22Rv1 (cell line): ENCODE results near the gene TTLL10.

Experiments used
- H3K27ac ChIP-seq: fragments of 450-650 bp; 2 replicates; pipeline ENCODE4 v1.5.1; 2017
- CTCF ChIP-seq: fragments of 450-650 bp; IDR thresholded peaks from 2 replicates; pipeline ENCODE4 v1.5.1; 2017; ENCODE audit warnings: mild to moderate bottlenecking
- ZFX ChIP-seq: fragments of 450-650 bp; IDR thresholded peaks from 2 replicates; pipeline ENCODE4 v1.6.1; 2017; ENCODE audit warnings: antibody characterized with exemption, borderline replicate concordance

Gene TTLL10

GRCh38 chr1:1143636-1144035 is 30.0 kb upstream of the TTLL10 start:
- TF ChIP-seq ZFX (no peak), CTCF (no peak)
- no peak overlapping the region for H3K27ac ChIP-seq

GRCh38 chr1:1144122-1144842 is 29.4 kb upstream of the TTLL10 start:
- TF ChIP-seq ZFX (no peak), CTCF (no peak)
- no peak overlapping the region for H3K27ac ChIP-seq

GRCh38 chr1:1144843-1145546 is 28.7 kb upstream of the TTLL10 start:
- TF ChIP-seq CTCF (no peak), ZFX (no peak)
- H3K27ac ChIP-seq: no peak overlapping the region

GRCh38 chr1:1145547-1145914 is 28.1 kb upstream of the TTLL10 start:
- no peak for TF ChIP-seq ZFX
- no peak for TF ChIP-seq CTCF
- no peak overlapping the region for H3K27ac ChIP-seq

GRCh38 chr1:1146026-1146425 is 27.7 kb upstream of the TTLL10 start:
- TF ChIP-seq ZFX (no peak), CTCF (no peak)
- H3K27ac ChIP-seq: no peak overlapping the region

- TF ChIP-seq ZFX: no peak
- no peak for TF ChIP-seq CTCF
- no peak overlapping the region for H3K27ac ChIP-seq
These were observed 27.1 kb upstream of the TTLL10 start for GRCh38 chr1:1146596-1146995.

- TF ChIP-seq ZFX (no peak), CTCF (no peak)
- no peak overlapping the region for H3K27ac ChIP-seq
These were observed 25.6 kb upstream of the TTLL10 start for GRCh38 chr1:1148061-1148460.
